SK-N-SH (cell line): Measurements from ENCODE around the gene ME2. TPM values are rescaled to one million over a fixed set of nuclear protein-coding genes. Genes with fewer than 3 reads are reported as not detected.

ENCODE experiments used
- CTCF ChIA-PET: fragments of 300-600, 350-600 bp; formaldehyde crosslinking; extraction: SDS; loops from one replicate; lab custom pipeline; 2021; lab: Yijun Ruan, JAX
- POLR2A ChIA-PET: fragments of 350-600 bp; sonication (Branson Sonifier 250); formaldehyde crosslinking; extraction: SDS; loops from one replicate; lab custom pipeline; 2020; ENCODE audit warnings: antibody characterized with exemption, inconsistent platforms; lab: Yijun Ruan, JAX
- DNase-seq: peaks from one replicate; pipeline ENCODE4 v3.0.0; 2012
- H2AFZ ChIP-seq: fragments of 200-600 bp; sonication (generic); 2 replicates; pipeline ENCODE4 v1.8.1; 2016; ENCODE audit warnings: antibody characterized with exemption, mild to moderate bottlenecking, low read depth
- H3F3A ChIP-seq: fragments of 200-600 bp; sonication (generic); replicated peaks from 2 replicates; pipeline ENCODE3; 2016; ENCODE audit warnings: antibody characterized with exemption, mild to moderate bottlenecking; ENCODE audit not compliant: insufficient read depth
- H3K27ac ChIP-seq, 2 experiments: fragments of 200-500 bp in 1 of 2; fragments of 200-600 bp in 1 of 2; sonication (Bioruptor generic) in 1 of 2; sonication (generic), shearing (Covaris generic) in 1 of 2; 2 replicates each; pipeline versions ENCODE4 v1.5.1 to v1.6.1; 2014 to 2016; ENCODE audit warnings: low read depth in 2 of 2, inconsistent platforms in 1 of 2, low read length in 1 of 2, mild to moderate bottlenecking in 1 of 2, mixed read lengths in 1 of 2
- H3K27me3 ChIP-seq: fragments of 200-600 bp; sonication (generic), shearing (Covaris generic); 2 replicates; pipeline ENCODE4 v1.6.1; 2016; ENCODE audit warnings: mixed run types; ENCODE audit not compliant: insufficient read depth
- H3K36me3 ChIP-seq, 2 experiments: fragments of 200-500 bp in 1 of 2; fragments of 200-600 bp in 1 of 2; sonication (Bioruptor generic) in 1 of 2; sonication (generic) in 1 of 2; replicated peaks in 1 of 2; 2 replicates each; pipeline versions ENCODE3 to v1.5.1; 2014 to 2016; ENCODE audit warnings: low read length in 1 of 2, mild to moderate bottlenecking in 1 of 2; ENCODE audit not compliant: insufficient read depth in 2 of 2, control insufficient read depth in 1 of 2
- H3K4me1 ChIP-seq, 2 experiments: fragments of 200-500 bp in 1 of 2; fragments of 200-600 bp in 1 of 2; sonication (Bioruptor generic) in 1 of 2; sonication (generic), shearing (Covaris generic) in 1 of 2; 2 replicates each; pipeline versions ENCODE4 v1.5.1 to v1.6.1; 2014 to 2016; ENCODE audit warnings: low read depth in 1 of 2, low read length in 1 of 2, mixed run types in 1 of 2; ENCODE audit not compliant: insufficient read depth in 2 of 2, control insufficient read depth in 1 of 2
- H3K4me2 ChIP-seq: fragments of 200-600 bp; sonication (generic), shearing (Covaris generic); 2 replicates; pipeline ENCODE4 v1.6.1; 2017; ENCODE audit warnings: mixed run types
- H3K4me3 ChIP-seq, 2 experiments: fragments of 200-500 bp in 1 of 2; fragments of 200-600 bp in 1 of 2; sonication (Bioruptor generic) in 1 of 2; sonication (generic), shearing (Covaris generic) in 1 of 2; 2 replicates each; pipeline versions ENCODE4 v1.5.1 to v1.8.1; 2014 to 2016; ENCODE audit warnings: low read depth in 2 of 2, inconsistent platforms in 1 of 2, low read length in 1 of 2, mild to moderate bottlenecking in 1 of 2, mixed read lengths in 1 of 2, moderate library complexity in 1 of 2
- H3K79me2 ChIP-seq: fragments of 200-600 bp; sonication (generic); 2 replicates; pipeline ENCODE4 v1.8.1; 2017; ENCODE audit warnings: mild to moderate bottlenecking; ENCODE audit not compliant: insufficient read depth
- H3K9ac ChIP-seq: fragments of 200-600 bp; sonication (generic); 2 replicates; pipeline ENCODE4 v1.6.1; 2017; ENCODE audit warnings: mixed run types
- H3K9me2 ChIP-seq: fragments of 200-600 bp; sonication (generic); 2 replicates; pipeline ENCODE4 v1.6.1; 2017; ENCODE audit warnings: mixed run types
- H3K9me3 ChIP-seq: fragments of 200-600 bp; sonication (generic); 2 replicates; pipeline ENCODE4 v1.6.1; 2017; ENCODE audit warnings: mixed run types, mild to moderate bottlenecking, moderate library complexity
- H4K20me1 ChIP-seq: fragments of 200-600 bp; sonication (generic); 2 replicates; pipeline ENCODE4 v1.6.1; 2017; ENCODE audit warnings: mild to moderate bottlenecking, mixed run types; ENCODE audit not compliant: insufficient read depth
- ELF1 ChIP-seq: IDR thresholded peaks from 2 replicates; pipeline ENCODE4 v1.4.0; 2012
- EP300 ChIP-seq, 2 experiments: IDR thresholded peaks; 2 replicates each; pipeline versions ENCODE4 v1.4.0 to v1.6.1; 2012; ENCODE audit warnings: borderline replicate concordance in 1 of 2, low read depth in 1 of 2, low read length in 1 of 2
- EZH2phosphoT487 ChIP-seq: fragments of 200-600 bp; sonication (generic); IDR thresholded peaks from 2 replicates; pipeline ENCODE4 v1.6.1; 2017; ENCODE audit warnings: low read depth, mixed run types, mild to moderate bottlenecking, antibody characterized with exemption, moderate library complexity, borderline replicate concordance
- FOSL2 ChIP-seq: IDR thresholded peaks from 2 replicates; pipeline ENCODE4 v1.4.0; 2012; ENCODE audit warnings: low read depth, mild to moderate bottlenecking, moderate library complexity, borderline replicate concordance
- JUND ChIP-seq: IDR thresholded peaks from 2 replicates; pipeline ENCODE4 v1.4.0; 2012
- MAX ChIP-seq: IDR thresholded peaks from 2 replicates; pipeline ENCODE4 v1.4.0; 2012; ENCODE audit warnings: low read depth
- MEF2A ChIP-seq: IDR thresholded peaks from 2 replicates; pipeline ENCODE4 v1.4.0; 2012; ENCODE audit warnings: low read depth, borderline replicate concordance
- MXI1 ChIP-seq: IDR thresholded peaks from 2 replicates; pipeline ENCODE4 v1.6.1; 2012; ENCODE audit warnings: mild to moderate bottlenecking, low read depth, low read length, improper control_type of control experiment
- NFIC ChIP-seq: IDR thresholded peaks from 2 replicates; pipeline ENCODE4 v1.4.0; 2012; ENCODE audit warnings: borderline replicate concordance
- PBX3 ChIP-seq: IDR thresholded peaks from 2 replicates; pipeline ENCODE4; 2012
- POLR2AphosphoS5 ChIP-seq: IDR thresholded peaks from 2 replicates; pipeline ENCODE4 v1.6.1; 2012; ENCODE audit warnings: low read depth, low read length
- RXRA ChIP-seq: IDR thresholded peaks from 2 replicates; pipeline ENCODE4 v1.4.0; 2012; ENCODE audit warnings: low read depth, mild to moderate bottlenecking, borderline replicate concordance
- TCF12 ChIP-seq: IDR thresholded peaks from 2 replicates; pipeline ENCODE4 v1.4.0; 2012
- TEAD4 ChIP-seq: IDR thresholded peaks from 2 replicates; pipeline ENCODE4 v1.4.0; 2012; ENCODE audit warnings: mild to moderate bottlenecking, borderline replicate concordance; ENCODE audit not compliant: insufficient read depth
- USF1 ChIP-seq: IDR thresholded peaks from 2 replicates; pipeline ENCODE4 v1.4.0; 2012; ENCODE audit warnings: low read depth, borderline replicate concordance
- USF2 ChIP-seq: fragments of 150-350 bp; IDR thresholded peaks from 2 replicates; pipeline ENCODE4 v1.6.1; 2017; ENCODE audit warnings: antibody characterized with exemption, low read length, low read depth, borderline replicate concordance
- WGBS: methylation state at CpG from one replicate; pipeline ENCODE4 v1.1.6; 2017; ENCODE audit warnings: low lambda C conversion rate; 5-methylcytosine and 5-hydroxymethylcytosine counted together
- polyA plus RNA-seq, 3 experiments: library from polyadenylated mRNA; depleted of rRNA; stranded (reverse); fragments of >200 nt; gene quantifications; 2 replicates each; pipeline ENCODE4 v1.2.3, GENCODE V29; 2012

The ME2 gene
- polyA plus RNA-seq, 1 of the 3 experiments (the other 2 are of a cell fraction) = 35.1 TPM

GRCh38 chr18:50836521-50836957, 42.4 kb upstream of the ME2 start:
- Histone ChIP-seq H3F3A (peaks cover 3% of the 10 kb centered on the region), H4K20me1 (no peaks in the 10 kb centered on the region), H3K9me2 (no peaks in the 10 kb centered on the region), H3K4me1 (peaks cover 5 to 6% of the 10 kb centered on the region in 2 experiments; a peak in 1 of 4 replicates), H3K4me2 (no peak overlapping the region), H3K4me3 (no peak overlapping the region), H3K27me3 (no peaks in the 10 kb centered on the region), H3K79me2 (no peaks in the 10 kb centered on the region), H3K9me3 (no peaks in the 10 kb centered on the region), H3K27ac (no peak overlapping the region), H3K9ac (no peak overlapping the region), H2AFZ (no peak overlapping the region), H3K36me3 (no peaks in the 10 kb centered on the region)
- DNase-seq = no peak
- WGBS = 68% methylated on average over 2 of the region's 2 CpGs
- ChIA-PET CTCF (interaction anchor here (1.0 kb wide), 1 partner anchor 11 kb away, joined by 3 read pairs; no protein-coding TSS in a partner anchor), POLR2A (no interaction called here)
- peak; percentile 32; the same call in 1 of the 2 replicates for TF ChIP-seq MEF2A
- TF ChIP-seq JUND = peak; percentile 91
- no peak for TF ChIP-seq EZH2phosphoT487
- peak in 1 of 2 experiments; percentile 74; a peak in 2 of 4 replicates for TF ChIP-seq EP300 (IDR thresholded peaks at IDR 0.05; ENCODE audit: borderline replicate concordance in 1 of 2, low read depth in 1 of 2, low read length in 1 of 2)
- TF ChIP-seq POLR2AphosphoS5 = peak; percentile 66; the same call in 1 of the 2 replicates
- TF ChIP-seq NFIC = peak; percentile 92
- peak; percentile 91 for TF ChIP-seq TCF12
- TF ChIP-seq MXI1 = no peak
- TF ChIP-seq USF1 = peak; percentile 81; the same call in 1 of the 2 replicates
- TF ChIP-seq RXRA = 0 out of 2 replicates have a peak, but pooled peaks have one; percentile 18
- peak; percentile 85 for TF ChIP-seq TEAD4
- peak; percentile 80; the same call in 1 of the 2 replicates for TF ChIP-seq FOSL2
- TF ChIP-seq USF2 = 0 out of 2 replicates have a peak, but pooled peaks have one; percentile 35
- 0 out of 2 replicates have a peak, but pooled peaks have one; percentile 21 for TF ChIP-seq MAX
- TF ChIP-seq ELF1 = no peak
- TF ChIP-seq PBX3 = peak; percentile 94
